ENCODE results near the gene GIPC3.
"Not testable (repeated sequence)": the region's sequence is repeated elsewhere in the genome, so short reads cannot be mapped to it uniquely, and the experiment has no call there.

The GIPC3 gene

DNA sequence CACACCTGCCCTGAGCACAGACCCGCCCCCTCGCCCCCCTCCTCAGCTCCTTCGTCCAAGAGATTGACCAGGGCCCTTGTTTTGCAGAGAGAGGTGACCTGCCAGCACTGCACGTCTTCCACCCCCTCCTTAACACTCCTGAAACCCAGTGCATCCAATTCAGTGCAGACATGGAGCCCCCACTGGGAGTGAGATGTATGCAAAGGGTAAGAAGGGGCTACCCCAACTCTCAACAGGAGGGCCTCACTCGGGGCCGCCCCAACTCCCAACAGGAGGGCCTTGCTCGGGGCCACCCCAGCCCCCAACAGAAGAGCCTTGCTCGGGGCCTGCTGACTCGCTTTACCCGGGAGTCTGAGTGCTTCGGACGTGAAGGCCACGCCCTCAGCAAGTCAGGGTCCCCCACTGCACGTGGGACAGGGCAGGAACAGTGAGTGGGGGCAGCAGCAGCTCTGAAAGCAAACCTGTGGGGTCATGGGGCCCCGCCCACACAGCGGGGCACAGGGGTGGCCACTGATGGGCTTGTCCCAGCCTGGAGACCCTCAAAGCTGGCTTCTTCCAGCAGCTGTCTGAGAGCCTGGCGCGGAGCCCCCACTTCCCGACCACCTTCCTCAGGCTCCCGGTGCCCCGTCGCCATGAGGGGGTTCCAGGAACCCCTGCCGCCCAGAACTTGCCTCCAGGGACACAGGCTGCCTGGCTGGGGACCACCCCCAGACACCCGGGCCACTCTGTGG lies 35.7 kb downstream of the GIPC3 start:
- no peak for DNase-seq

DNA sequence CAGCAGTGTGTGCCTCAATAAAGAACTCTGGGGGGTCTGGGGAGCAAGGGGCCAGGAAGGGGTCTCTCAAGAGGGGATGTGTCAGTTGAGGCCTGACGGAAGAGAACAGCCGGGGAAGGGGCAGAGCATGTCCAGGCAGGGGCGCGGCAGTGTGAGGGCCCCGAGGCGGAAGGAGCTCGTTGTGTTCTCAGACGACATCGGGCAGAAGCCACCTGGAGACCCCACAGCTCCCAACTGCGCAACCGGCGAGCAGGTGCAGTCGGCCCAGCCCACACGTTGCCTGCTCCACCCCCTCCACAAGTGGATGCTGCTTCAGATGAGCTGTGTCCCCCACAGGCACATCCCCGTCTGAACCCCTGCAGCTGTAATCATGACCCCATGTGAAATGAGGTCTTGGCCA lies 36.4 kb downstream of the GIPC3 start:
- DNase-seq = no peak

DNA sequence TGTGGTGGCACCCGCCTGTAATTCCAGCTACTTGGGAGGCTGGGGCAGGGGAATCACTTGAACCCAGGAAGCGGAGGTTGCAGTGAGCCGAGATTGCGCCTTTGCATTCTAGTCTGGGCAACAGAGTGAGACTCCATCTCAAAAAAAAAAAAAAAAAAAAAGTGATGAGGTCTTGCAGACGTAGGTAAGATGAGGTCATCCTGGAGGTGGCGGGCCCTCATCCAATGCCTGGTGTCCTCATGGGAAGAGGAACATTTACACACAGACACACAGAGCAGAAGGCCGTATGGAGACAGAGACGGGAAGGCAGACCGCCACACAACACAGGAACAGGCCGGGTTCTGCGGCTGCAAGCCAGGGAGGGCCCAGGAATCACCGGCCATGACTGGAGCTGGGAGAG lies 36.9 kb downstream of the GIPC3 start:
- DNase-seq = no peak

- no peak for DNase-seq
Measured at GRCh38 chr19:3623716-3624115, 38.4 kb downstream of the GIPC3 start.

DNA sequence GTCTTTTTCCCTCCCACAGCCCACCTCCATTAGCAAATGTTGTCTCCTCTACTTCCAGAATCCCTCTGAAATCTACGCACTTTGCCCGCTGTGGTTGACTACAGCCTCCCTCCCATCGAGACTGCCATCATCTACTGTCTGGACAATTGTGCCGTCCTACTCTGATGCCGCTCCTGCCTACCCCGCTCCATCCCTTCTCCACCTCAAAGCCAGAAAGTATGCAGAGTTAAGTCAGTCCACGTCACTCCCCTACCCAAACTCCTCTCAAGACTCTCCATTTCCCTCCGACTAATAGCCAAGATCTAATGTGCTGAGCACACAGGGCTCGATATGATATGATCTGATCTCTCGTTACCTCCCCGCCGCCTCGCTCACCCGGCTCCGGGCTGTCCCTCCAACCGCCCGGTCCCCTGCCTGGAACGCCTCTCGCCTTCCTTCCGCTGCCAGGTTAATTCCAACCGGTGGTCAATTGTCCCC lies 40.8 kb downstream of the GIPC3 start:
- no peak for DNase-seq

DNA sequence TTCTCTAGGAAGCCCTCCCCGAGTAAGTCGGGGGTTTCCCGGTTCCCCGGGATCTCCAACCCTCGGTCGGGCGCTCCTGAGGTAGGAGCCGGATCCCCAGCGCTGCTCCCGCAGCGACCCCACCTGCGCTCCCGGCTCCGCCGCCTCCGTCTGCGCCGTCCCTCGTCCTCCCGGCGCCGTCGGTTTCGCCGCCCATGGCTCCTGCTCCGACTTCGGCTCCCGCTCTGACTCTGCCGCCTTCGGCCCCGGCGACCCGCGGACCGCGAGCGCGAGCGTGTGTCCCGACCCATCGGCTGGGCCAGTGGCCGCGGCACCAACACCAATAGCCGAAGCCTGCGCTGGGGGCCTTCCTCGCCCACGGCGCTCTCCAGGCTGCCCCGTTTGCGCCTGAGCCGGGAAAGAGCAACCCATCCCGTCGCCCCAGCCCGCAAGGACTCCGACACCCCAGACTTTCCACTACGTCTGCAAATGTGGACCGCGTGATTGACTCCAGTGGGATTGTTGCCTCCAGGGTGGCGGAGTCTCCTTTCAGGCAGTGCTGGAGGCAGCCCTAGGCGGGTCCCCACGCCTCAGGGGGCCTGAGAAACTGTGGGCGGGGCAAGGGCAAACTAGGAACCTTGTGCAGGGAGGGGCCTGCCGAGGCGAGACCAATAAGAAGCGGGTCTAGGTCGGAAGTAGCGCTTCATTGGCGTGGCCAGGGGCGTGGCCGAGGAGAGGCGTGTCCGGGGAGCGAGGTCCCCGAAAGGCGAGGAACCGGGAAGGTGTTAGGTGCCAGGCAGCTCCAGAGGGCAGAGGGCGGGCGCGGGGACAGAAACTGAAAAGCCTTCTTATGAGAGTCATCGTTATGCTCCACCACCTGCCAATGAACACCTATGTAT lies 41.4 kb downstream of the GIPC3 start, which contains the start of gene CACTIN:
Gene CACTIN, minus strand, starts transcription at position 318 of the 878 bp plus-strand sequence. Its CDS starts 28 bp downstream, at position 290.
- peak; percentile 80 for DNase-seq

DNA sequence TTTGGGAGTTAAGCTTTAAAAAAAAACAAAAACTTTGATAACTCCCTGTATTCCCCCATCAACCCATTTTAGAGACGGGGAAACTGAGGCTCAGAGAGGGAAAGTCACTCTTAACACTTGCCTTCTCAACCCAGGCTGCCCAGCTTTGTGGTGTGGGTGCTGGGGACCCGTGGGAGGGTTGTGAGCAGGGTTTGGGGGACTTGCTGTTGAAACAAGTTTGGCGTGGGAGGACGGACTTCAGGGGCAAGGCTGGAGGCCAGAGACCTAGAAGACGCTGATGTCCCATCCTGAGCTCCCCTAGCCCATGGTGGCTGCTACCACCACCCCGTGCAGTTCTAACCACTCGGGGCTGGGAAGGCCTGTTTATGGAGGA lies 42.1 kb downstream of the GIPC3 start:
- DNase-seq = no peak

GRCh38 chr19:3628766-3629165 lies 43.5 kb downstream of the GIPC3 start:
- DNase-seq = not testable (repeated sequence)

GRCh38 chr19:3631053-3631861 lies 46.0 kb downstream of the GIPC3 start:
- no peak for DNase-seq

DNA sequence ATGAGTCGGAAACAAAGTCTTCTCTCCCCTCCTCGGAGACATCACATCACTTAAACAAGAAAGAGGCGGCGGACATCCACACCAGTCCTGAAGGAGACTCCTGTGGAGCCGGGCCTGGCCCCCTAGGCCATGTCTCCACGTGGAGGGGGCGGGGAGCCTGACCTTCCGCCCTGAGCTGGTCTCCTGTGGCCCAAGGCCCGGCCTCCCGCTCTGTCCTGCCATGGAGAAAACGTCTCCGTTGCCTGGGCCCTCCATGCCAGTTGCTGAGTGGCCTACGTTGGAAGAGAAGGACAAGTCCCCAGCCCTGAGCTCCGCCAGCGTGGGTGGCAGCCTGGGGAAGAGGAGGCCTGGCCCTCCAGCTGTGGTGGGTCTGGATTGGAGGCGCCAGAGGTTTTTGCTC lies 46.8 kb downstream of the GIPC3 start:
- no peak for DNase-seq

GRCh38 chr19:3632739-3633558 lies 47.7 kb downstream of the GIPC3 start:
- DNase-seq = no peak

GRCh38 chr19:3633559-3633988 lies 48.3 kb downstream of the GIPC3 start:
- no peak for DNase-seq

DNA sequence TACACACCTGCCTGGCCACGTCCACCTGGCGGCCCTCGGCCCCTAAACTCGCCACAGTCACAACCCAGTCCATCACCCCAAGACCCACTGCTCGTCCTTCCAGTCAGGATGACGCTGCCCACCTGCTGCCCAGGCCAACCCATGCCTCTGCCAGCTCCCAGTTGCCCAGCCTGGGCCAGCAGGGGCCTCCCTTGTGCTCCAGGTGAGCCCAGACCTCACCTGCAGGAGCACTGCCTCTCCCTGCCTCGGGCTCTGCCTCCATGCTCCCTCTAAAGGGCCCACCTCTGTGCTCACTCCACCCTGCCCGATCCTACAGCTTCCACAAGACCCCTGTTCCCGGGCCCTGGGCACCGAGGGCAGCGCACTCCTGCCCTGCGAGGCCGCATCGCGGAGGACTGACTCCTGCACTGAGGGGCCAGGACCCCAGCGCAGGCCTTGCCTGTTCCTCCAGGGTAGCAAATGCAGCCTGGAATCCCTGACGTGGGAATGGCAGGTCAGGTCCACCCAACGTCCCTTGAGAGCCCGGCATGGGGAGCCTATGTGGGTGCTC lies 49.3 kb downstream of the GIPC3 start:
- DNase-seq = no peak

DNA sequence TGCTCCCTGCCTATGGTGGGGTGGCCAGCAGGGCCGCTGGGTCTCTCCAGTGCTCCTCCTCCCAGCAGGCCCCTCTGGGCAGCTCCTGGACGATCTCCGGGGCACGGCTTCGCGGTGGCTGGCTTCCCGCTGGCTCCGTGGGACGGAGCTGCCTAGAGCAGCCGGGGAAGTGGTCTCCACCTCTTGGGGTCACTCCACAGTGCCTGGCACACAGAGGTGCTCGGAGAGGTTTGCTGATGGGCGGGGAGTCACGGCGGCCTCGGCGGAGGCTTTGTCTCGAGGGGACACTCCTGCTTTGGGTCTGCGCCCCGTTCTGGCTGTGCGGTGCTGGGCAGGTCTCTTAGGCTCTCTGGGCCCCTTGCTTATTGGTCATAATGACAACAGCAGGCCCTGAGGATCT lies 51.2 kb downstream of the GIPC3 start:
- no peak for DNase-seq

DNA sequence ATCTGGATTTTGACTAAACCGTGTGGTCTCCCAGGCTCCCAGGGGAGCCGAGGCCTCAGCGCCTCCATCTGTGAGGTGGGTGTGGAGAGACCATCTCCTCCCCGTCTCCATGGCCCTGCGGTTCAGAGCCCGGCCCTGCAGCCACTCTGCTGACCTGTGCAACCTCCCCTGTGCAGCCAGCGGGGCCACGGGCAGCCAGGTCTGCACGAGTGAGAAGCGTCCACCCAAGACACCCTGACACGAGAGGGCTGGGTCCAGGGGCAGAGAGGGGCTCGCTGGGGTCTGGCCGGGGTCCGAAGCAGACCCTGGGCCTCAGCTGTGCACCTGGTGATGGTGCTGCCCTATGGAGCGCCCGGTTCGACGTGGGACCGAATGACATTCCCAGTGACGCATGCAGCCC lies 51.7 kb downstream of the GIPC3 start:
- no peak for DNase-seq

DNA sequence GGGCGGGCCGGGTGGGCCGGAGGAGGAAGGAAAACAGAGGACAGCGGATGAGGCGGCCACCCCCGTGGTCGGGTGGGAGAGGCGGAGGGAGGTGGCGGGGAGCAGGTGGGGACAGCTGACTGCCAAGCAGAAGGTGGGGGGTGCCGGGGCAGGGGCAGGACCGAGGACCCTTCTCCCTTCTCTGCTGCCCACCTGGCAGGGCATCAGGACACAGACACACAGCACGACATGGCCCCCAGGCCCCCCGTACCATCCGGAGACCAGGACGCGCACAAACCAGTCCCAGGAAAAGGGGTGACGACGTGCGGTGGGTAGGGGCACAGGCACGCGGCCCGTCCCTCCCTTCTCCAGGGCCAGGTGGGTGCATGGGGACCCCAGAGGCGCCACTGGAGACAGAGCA lies 52.3 kb downstream of the GIPC3 start:
- DNase-seq = no peak

DNA sequence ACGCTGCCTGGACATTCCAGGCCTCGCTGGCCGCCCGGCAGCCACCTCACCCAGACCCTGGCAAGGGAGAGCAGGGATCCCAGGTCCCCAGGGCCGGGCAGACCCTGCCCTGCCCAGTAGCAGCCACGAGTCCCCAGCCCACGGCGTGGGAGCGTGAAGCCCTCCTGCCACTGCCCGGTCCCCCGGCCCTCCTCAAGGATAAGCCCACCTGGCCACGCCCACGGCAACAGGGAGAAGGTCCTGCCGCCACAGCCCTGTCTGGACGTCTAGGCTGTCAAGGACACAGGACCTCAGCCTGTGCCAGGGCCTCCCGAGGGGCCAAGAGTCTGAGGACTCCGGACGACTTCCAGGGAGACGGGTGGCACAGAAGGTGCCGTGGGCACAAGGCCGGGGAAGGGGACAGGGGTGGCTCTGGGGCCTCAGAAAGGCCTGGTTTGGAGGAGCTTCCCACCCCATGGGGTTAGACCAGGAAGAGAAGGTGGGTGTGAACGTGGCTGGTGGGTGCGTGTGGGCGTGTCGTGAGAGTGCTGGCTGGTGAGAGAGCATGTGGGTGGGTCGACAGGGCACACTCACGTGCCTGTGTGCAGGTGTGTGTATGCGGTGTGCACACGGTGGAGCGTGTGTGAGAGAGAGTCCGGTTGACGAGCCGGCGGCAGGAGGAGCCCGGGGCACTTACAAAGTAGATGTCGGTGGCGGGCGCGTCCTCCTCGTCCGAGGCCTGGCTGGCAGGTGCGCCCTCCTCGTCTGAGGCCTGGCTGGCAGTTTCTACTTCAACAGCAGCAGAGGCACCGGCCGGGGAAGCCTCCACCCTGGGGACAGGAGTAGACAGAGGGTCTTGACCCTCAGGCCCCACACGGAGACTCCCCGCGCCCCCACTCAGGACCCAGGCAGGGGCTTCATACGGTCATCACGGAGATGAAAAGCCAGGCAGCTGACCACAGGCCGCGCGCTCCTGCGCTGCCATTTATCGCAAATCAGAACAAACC lies 53.2 kb downstream of the GIPC3 start:
- no peak for DNase-seq

GRCh38 chr19:3639479-3639878 lies 54.2 kb downstream of the GIPC3 start:
- DNase-seq = no peak

DNA sequence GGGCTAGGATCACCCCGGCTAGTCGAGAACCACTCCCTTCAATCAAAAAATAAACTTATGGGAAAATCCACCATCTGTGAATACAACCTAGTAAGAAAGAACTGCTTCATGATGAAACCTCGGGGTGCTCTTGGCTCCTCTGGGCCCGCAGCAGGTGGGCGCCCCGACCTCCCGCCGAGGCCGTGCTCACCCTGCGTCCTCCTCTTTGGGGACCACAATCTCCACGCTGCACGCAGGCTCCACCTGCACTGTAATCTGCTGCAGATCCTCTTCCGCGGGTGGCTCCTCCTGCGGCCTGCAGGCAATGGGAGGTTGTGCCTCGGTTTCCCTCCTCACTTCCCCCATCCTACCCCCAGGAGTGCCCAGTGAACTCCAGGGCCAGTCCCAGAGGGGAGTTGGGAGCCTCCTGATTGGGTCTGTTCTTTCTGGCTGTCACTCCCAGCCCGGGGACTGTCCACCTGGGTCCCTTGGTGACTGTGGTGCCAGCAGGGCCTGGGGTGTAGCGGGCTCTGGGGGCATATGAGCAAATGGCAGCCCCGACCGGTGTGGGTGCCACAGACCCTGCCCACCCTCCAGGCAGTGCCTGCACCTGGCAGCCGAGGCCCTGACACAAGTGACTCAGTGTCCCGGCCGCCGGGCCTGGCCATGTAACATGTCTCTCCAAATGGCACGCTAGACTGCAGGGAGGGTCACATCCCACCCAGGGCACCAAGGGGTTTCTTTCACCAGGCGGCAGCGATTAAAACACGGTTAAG lies 56.4 kb downstream of the GIPC3 start:
- DNase-seq = no peak

DNA sequence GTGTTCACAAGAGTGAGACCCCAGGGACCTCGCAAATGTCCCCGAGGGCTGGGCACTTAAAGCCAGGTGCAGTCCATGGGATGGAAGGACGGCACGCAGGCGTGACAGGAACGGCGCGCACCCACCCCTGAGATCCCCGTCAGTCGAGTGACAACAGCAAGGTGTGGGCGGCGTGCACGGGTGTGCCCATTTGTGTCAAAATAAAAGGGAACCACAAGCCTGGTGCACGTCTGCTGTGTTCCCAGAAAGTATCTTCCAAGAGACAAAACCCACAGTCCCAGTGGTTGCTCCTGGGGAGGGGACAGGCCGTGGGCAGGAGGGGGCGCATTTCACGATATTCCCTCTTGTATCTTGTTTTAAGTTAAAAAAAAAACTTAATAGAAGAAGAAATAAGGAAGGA lies 57.0 kb downstream of the GIPC3 start:
- DNase-seq = no peak

Data from NCI-H2081 treated with DMSO at 0.1 percent for 48 hours (cell line).